SK-N-DZ (cell line): ENCODE data around the gene CSH2.
"Not testable (repeated sequence)": the region's sequence is repeated elsewhere in the genome, so short reads cannot be mapped to it uniquely, and the experiment has no call there.

Experiments used
- DNase-seq: peaks from one replicate; pipeline ENCODE4 v3.0.0-alpha.2; 2015; ENCODE audit warnings: low spot score

CSH2 gene

GRCh38 chr17:63855185-63855584, 18.3 kb downstream of the CSH2 start:
- no peak for DNase-seq

- DNase-seq = no peak
Observed at GRCh38 chr17:63854709-63855108, 18.8 kb downstream of the CSH2 start.

- DNase-seq = no peak
Observed at GRCh38 chr17:63853260-63853659, 20.2 kb downstream of the CSH2 start.

GRCh38 chr17:63850401-63850800, 23.1 kb downstream of the CSH2 start:
- DNase-seq = no peak

GRCh38 chr17:63848834-63849689, 24.4 kb downstream of the CSH2 start:
- peak; percentile 68 for DNase-seq

- DNase-seq = no peak
Observed at GRCh38 chr17:63847525-63848249, 25.8 kb downstream of the CSH2 start.

- no peak for DNase-seq
Observed at GRCh38 chr17:63845509-63845908, 28.0 kb downstream of the CSH2 start.

GRCh38 chr17:63843910-63844677, 29.4 kb downstream of the CSH2 start:
- no peak for DNase-seq

- not testable (repeated sequence) for DNase-seq
Observed at GRCh38 chr17:63843387-63843888, 30.0 kb downstream of the CSH2 start.

GRCh38 chr17:63842540-63843386, 30.7 kb downstream of the CSH2 start, which contains the start of gene SMARCD2:
Gene SMARCD2, minus strand, starts transcription at chr17:63842685. Its CDS starts 11 bp downstream, at chr17:63842674.
- peak; percentile 98 for DNase-seq

- no peak for DNase-seq
Observed at GRCh38 chr17:63842173-63842539, 31.3 kb downstream of the CSH2 start.

GRCh38 chr17:63841350-63842172, 31.9 kb downstream of the CSH2 start:
- peak; percentile 94 for DNase-seq

GRCh38 chr17:63840591-63841349, 32.7 kb downstream of the CSH2 start:
- no peak for DNase-seq

GRCh38 chr17:63838631-63839171, 34.8 kb downstream of the CSH2 start:
- DNase-seq = no peak

- DNase-seq = no peak
Observed at GRCh38 chr17:63837962-63838600, 35.4 kb downstream of the CSH2 start.

- DNase-seq = no peak
Observed at GRCh38 chr17:63837480-63837879, 36.0 kb downstream of the CSH2 start.

GRCh38 chr17:63836811-63837210, 36.7 kb downstream of the CSH2 start:
- DNase-seq = no peak

- DNase-seq = no peak
Observed at GRCh38 chr17:63835167-63835720, 38.2 kb downstream of the CSH2 start.
